Prostate gland (tissue), 2 donors: ENCODE measurements around the gene SHC4.

Experiments
- CTCF ChIP-seq, 4 experiments: fragments of 200-600 bp in 2 of 4; fragments of 450-650 bp in 2 of 4; sonication (generic) in 2 of 4; IDR thresholded peaks; 1 replicate in 3 of 4; 2 replicates in 1 of 4; pipeline ENCODE4 v1.5.1; 2016 to 2019; ENCODE audit warnings: antibody characterized with exemption in 4 of 4, mild to moderate bottlenecking in 2 of 4, moderate library complexity in 2 of 4
- POLR2A ChIP-seq: fragments of 450-650 bp; IDR thresholded peaks from one replicate; pipeline ENCODE4 v1.6.1; 2016; ENCODE audit warnings: antibody characterized with exemption, mild to moderate bottlenecking
- POLR2AphosphoS5 ChIP-seq: sonication (generic); formaldehyde crosslinking; IDR thresholded peaks from one replicate; pipeline ENCODE4 v1.6.1; 2017; ENCODE audit warnings: antibody characterized with exemption

- no peak for TF ChIP-seq CTCF (IDR thresholded peaks at IDR 0.05)
- TF ChIP-seq POLR2A = no peak
- no peak for TF ChIP-seq POLR2AphosphoS5
Measured at GRCh38 chr15:48955967-48956366, 7.8 kb downstream of the SHC4 start.
